Measurements from ENCODE around the gene OBI1.
"Not testable (repeated sequence)": the region's sequence is repeated elsewhere in the genome, so short reads cannot be mapped to it uniquely, and the experiment has no call there.

OBI1 gene

DNA sequence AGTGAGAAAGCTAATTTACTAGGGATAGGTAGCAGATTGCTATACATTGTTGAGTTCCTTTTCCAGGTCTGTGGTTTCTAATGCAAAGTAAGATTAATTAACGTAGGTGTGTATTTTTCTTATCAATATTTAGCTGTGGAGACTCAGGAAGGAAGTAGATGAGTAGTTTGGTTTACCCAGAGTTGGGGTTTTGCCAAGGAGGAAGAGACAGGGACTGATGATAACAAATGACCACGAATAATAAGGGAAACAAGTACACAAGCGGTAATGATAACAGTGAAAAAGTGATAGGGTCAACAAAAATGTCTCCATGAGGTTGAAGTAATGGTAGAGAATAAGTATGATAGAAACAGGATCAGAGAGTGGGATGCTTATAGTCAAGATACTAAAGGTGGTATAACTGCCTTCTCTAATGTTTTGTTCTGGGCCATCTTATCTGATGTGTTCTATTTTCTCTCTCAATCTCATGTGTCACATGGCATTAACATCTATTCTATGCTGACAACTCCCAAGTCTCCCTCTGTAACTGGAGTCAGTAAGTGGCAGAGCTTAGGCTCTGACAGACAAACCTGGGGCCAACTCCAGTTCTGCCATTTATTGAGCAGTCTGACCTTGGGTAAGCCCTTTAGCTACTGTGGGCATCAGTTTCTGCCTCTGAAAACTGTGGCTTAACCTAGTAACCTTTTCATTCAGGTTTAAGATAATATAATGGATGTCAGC lies 8.8 kb downstream of the OBI1 start:
- DNase-seq (ENCODE audit: low read depth in 2 of 2, low spot score in 1 of 2): no peak

DNA sequence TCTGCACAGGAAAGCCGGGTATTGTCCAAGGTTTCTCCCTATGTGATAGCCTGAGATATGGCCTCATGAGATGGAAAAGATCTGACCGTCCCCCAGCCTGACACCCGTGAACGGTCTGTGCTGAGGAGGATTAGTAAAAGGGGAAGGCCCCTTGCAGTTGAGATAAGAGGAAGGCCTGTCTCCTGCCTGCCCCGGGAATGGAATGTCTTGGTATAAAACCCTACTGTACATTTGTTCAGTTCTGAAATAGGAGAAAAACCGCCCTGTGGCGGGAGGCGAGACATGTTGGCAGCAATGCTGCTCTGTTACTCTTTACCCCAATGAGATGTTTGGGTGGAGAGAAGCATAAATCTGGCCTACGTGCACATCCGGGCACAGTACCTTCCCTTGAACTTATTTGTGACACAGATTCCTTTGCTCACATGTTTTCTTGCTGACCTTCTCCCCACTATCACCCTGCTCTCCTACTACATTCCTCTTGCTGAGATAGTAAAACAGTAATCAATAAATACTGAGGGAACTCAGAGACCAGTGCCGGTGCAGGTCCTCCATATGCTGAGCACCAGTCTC lies 11.8 kb downstream of the OBI1 start:
- DNase-seq (ENCODE audit: low read depth in 2 of 2, low spot score in 1 of 2): not testable (repeated sequence)

DNA sequence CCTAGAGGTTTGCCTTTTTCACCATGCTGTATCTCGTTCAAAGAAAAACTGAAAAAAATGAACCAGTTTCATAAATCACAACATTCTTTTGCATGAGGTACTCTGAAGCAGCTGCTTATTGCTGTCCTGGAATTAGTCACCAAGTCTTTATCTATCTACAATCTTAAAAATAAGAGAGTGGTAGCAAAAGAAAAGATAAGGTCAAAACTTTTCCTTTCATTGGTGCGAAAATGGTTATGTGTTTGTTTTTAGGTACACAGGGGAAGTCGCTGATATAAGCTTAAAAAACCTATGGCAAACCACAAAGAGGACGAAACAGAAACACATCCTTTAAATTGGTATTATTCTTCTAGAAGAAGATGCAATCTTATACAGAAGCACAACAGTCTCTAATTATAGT lies 20.7 kb downstream of the OBI1 start:
- no peak for DNase-seq (ENCODE audit: low read depth in 2 of 2, low spot score in 1 of 2)

DNA sequence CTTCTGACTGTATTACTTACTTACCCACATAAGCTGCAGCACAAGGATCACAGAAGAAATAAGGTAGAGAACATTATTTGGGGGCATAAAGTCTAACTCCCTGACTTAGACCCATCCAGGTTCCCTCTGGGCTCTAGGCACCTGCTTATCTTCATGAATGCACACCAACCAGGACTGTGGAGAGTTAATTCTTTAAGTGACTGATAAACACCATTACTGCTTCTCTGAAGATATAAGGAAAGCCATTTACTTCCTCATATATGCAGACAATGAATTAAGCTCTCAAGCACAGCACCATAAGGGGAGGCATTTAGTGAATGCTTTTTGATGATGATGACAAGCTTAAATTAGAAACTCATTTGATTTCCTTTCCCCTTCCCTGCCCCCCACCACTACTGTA lies 22.5 kb downstream of the OBI1 start:
- DNase-seq (ENCODE audit: low read depth in 2 of 2, low spot score in 1 of 2): no peak

DNA sequence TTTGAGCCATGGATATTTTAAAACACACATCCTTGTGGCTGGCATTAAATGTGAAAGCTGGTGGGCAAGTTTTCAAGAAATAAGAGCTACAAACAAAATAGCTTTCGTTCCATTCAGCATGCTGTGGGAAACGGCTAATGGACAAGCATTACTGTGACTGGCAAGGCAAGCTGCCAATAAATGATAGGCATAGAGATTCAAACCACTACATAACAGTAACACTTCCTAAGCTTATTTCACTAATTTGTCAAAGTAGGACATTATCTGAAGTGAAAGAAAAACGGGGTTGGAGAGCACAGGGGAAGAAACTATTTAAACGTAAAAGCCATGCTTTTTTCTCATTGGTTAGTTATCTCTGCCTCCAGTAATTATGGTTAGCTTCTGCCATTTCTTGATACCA lies 26.0 kb downstream of the OBI1 start:
- no peak for DNase-seq (ENCODE audit: low read depth in 2 of 2, low spot score in 1 of 2)

DNA sequence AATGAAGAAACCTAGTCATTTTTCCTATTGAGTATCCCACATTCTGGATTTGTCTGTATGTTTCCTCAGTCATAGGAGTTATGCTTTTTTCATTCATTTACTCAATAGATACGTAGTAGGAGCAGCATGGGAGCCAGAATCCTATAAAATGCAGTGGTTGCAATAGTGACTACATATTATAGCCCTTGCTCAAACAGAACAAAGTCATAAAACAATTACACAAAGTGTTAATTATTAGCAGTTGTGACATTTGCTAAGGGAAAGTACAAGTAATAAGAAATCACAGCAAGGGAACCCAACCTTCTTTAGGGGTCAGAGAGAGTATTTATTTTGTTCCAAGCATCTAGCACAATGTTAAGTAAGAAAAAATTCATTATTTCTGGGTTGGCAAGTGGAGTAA lies 27.9 kb downstream of the OBI1 start:
- DNase-seq (ENCODE audit: low read depth in 2 of 2, low spot score in 1 of 2): no peak

DNA sequence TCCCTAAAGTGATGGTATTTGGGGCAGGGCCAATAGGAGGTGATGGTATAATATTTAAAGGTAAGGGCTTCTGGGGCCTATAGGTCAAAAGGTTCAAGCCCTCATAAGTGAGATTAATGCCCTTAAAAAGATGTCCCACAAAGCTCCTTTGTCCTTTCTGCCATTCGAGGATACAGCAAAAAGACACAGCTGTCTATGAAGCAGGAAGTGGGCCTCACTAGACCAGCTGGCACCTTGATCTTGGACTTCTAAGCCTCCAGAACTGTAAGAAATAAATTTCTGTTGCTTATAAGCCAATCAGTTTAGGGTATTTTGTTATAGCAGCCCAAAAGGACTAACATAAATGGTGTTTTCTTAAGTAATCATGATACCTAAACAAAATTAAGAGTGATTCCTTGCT lies 28.4 kb downstream of the OBI1 start:
- DNase-seq (ENCODE audit: low read depth in 2 of 2, low spot score in 1 of 2): no peak

DNA sequence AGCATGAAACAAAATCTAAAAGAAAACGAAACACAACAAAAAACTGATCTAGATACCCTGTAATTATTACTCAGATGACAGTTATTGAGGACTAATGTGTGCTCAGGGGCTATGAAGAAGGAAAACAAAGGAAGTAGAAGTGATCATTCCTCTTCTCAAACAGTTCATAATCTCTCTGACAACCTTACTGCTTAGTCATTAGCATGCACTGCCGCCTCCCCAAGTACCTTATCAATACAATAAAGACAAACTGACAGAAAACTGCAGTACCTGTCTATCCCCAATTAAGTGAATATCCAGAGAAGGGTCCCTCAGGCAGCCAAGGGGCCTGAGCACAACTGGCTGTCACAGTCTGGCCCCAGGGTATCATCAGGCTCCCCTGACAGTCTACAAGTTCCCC lies 33.6 kb downstream of the OBI1 start:
- DNase-seq (ENCODE audit: low read depth in 2 of 2, low spot score in 1 of 2): no peak

DNA sequence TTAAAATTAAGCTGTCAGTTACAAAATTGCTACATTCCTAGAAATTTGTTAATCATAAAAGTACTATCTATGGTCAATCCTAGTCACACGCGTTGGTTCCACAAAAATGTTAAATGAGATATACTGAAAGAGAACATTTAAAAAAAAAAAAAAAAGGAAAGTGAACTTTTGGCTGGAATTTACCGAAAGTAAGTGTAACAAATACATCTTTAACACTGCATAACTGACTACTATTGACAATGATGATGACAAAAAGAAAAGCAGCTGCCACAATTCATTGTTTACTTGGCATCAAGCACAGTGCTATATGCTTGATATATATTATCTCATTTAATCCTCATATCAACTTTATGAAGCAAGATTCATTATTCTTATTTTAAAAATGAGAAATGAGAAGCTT lies 35.8 kb downstream of the OBI1 start:
- no peak for DNase-seq (ENCODE audit: low read depth in 2 of 2, low spot score in 1 of 2)

DNA sequence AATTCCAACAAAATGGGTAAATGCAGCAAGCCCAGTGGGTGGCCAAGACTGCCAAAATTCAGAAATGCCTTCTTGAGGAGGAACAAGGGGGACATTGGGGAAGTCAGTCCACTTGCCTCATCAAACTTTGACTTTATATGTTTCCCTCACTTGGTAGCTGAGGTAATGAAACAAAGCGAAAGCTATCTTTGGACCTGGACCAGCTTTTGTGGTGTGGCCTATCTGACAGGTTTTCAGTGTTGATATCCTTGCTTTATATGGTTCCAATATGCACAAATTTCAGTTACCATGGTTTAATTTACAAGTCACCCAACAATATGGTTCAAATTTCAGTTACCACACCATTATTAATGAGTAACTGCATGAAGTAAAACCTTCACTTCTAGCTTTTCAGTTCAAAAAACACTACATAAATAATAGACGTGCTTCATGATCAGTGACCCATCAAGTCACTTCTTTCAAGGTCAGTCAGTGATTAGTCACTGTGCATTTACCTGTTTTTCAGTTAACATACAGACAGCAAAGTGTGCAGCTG lies 38.0 kb downstream of the OBI1 start:
- no peak for DNase-seq (ENCODE audit: low read depth in 2 of 2, low spot score in 1 of 2)

DNA sequence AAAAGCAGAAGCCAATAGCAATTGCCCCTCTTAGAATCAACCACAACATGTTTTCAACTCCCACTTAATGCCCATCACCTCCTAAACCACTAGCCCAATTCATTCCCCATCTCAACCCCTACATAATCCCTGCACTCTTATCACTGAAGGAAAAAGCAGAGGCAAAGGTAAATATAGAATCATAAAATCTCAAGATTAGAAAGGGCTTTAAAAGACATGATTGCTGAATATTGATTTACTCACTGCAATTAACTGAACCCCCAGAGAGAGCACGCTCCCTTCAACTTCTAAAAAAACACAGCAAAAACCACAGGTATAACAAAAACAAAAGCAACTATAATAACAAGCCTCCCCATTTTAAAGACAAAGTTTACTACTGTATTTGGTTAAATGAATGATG lies 40.5 kb downstream of the OBI1 start:
- DNase-seq (ENCODE audit: low read depth in 2 of 2, low spot score in 1 of 2): no peak

DNA sequence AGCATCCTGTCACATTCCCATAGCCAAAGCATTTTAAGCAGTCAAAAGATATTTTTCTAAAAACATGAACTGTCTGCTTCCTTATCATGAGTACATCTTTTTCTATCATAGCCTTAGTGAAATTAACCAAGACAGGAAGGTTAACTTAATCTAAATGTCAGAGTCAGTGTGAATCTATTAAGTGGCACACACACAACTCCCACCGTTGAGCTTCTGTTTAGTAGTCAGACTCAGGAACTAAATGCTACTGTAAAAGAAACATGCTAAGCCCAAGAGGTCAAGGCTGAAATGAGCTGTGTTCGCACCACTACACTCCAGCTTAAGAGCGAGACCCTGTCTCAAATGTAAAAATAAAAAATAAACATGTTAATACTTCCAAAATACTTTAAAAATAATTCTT lies 47.9 kb downstream of the OBI1 start:
- no peak for DNase-seq (ENCODE audit: low read depth in 2 of 2, low spot score in 1 of 2)

DNA sequence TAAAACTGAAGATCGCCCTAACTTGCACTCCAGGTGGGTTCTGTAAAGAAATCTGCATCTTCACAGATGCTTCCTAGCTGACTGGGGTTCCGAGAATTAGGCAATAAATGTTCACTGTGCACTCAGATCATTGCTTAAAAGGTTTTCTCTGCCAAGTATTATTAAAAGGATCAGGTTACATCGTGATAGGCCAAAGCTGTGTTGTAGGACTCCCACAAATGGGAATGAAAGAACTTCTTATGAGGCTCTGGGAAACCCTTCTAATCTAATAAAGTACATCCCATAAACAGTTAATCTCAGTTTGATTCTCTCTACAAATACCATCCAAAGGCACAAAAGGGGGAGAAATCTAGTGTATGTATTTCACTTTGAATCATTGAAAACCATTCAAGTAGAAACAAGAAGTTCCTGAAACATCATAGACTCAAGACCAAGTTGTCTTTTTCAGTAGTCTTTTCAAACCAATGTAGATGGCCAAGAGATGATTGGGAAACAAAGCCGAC lies 48.5 kb downstream of the OBI1 start:
- no peak for DNase-seq (ENCODE audit: low read depth in 2 of 2, low spot score in 1 of 2)

DNA sequence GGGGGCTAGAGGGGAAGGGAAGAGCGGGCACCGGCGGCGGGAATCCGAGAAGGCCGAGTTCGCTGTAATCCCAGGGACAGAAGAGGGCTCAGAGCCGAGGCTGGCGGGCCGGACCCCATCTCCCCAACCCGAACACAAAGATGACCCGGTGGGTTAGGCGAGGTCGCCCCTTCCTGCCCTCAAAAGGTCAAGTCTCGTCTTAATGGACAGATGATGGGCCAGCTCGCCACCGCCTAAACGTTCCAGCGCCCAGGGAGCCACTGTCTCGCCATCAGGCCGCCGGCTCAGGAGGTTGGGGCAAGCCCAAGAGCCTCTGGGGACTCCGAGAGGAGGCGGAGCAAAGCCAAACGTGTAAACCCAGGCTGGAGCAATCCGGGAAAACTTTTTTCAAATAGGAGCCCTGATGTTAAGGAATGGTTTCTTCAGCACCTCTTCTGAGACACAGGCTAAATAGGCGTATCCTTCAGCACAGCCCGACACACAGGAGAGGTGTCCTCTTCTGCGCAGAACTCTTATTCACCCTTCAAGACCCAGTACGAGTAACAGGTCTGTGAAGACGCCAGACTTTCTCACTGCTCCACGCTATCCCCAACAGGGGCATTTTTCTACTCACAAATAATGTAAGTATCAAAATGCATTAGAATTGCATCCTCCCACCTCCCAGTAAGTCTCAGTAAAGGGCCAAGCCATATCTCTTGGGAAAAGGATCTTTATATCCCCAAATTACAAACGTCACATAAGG lies 49.3 kb downstream of the OBI1 start:
- no peak for DNase-seq (ENCODE audit: low read depth in 2 of 2, low spot score in 1 of 2)

DNA sequence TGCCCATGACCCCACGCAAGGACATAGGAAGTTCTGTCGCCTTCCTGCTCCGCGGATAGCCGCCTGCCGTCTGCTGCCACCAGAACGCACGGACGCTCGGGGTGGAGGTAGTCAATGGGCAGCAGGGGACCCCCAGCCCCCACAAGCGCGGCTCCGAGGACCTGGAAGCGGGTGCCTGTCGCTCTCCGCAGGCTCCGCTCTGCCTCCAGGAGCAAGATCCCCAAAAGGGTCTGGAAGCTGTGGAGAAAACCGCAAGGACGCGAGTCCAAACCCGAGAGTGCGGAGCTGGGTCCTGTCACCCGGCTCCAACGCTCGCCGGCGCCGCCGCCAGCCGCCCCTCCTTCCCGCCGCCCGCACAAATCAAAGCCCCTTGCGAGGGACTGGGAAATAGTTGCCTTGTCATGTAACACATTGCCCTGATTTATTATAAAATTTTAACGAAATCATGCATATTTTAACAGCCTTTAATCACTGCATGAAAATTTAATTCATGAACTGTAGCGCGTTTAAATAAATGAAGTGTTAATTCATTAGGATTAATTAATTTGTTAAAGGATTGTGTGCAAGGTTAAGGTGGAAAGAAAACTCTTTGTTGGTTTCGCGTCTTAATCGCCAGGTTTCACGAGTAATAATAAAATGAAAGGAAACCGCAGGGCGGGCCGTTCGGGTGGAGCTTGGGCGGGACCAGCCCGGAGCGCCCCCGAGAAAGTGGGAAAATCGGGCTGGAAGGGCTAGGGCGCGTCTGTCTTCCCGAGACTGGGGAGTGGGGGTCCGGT lies 50.1 kb downstream of the OBI1 start:
- DNase-seq (ENCODE audit: low read depth in 2 of 2, low spot score in 1 of 2): no peak

DNA sequence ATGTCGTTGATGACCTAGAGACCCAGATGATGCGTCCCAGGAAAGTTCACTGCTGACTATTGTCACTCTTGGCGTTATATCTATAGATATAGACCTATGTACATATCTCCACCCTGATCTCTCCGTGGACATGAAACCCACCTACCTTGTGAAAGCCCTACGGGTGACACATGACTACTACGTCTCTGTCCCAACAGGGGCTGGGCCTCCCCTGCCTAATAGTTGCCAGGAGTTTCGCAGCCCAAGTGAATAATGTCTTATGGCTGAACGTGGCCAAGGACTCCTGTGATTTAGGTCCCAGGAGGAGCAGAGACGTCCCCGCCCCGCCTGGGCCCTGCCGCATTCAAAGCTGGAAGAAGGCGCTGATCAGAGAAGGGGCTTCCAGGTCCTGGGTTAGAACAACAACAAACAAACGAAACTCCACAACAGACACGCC lies 50.7 kb downstream of the OBI1 start:
- no peak for DNase-seq (ENCODE audit: low read depth in 2 of 2, low spot score in 1 of 2)

DNA sequence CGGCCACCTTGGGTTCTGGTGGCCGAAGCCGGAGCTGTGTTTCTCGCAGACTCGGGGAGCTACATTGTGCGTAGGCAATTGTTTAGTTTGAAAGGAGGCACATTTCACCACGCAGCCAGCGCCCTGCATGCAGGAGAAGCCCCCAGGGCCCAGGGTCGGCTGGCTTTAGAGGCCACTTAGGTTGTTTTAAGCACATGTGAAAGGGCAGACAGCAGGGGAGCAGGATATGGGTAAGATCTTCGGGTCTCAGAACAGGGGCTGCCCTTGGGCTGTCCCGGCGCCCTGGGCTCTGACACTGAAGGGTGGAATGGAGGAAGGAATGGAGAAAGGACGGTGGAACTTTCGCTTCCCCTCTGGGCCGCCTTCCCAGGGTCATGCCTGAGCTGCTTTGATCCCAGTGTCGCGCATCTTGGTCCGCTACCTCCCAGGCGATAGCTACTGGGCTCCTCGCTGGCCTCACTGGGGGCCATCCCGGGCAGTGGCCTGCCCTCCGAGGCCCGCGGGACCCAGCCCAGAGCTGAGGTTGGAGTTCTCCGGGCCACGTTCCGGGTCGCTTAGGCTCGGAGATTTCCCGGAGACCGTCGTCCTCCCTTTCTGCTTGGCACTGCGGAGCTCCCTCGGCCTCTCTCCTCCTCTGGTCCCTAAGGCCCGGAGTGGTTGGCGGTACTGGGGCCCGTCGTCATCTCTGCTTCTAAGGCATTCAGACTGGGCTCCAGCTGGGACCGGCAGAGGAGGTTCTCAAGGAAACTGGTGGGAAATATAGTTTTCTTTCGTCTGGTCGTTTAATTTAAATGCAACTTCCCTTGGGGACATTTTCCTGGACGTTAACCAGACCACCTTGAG lies 51.3 kb downstream of the OBI1 start:
- DNase-seq (ENCODE audit: low read depth in 2 of 2, low spot score in 1 of 2): no peak

DNA sequence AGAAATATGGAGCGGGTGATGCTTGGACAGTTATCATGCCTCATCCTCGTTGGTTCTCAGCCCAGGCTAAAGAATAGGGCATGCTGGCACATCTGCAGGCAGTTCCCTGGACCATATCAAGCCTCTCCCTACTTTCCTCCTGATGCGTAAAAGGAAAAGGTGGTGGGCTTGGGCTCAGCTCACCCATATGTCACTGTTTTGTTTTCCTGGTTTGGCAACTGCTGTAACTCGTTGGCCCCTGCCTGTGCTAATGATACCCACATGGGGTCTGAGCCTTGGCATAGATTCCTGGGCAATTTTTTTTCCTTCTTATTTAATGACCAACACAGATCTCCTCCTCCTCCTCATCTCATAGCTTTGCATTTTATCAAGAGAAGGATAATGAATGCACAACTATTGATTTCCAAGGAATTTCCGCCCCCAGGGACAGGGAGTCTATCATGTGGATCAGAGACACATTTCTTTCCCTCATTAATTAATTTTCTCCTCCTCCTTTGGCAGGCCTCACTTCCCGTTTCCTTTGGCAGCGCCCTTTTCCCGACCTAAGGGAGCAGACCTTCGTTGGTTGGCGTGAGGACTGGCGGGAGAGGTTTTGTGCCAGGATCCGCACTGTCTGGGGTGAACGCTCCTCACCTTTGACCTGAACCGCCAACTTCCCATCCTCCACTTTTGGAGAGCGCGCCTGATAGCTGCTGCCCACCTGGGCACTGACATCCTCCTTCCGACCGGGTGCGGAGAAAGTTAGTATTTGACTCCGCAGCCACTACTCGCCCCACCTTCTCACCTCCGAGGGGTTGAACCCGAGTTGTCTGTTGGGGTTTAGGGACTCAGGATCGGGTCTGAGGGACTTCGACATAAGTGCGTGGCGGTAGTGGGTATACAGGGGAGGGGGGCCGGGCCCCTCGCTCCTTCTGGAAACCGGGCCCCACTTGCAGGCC lies 52.2 kb downstream of the OBI1 start:
- DNase-seq (ENCODE audit: low read depth in 2 of 2, low spot score in 1 of 2): no peak

All from stimulated activated CD8-positive, alpha-beta memory T cell treated with anti-CD3 and anti-CD28 coated beads, Interleukin-4, amount 100 ng/mL, for 1 hour (primary cell).